ENCODE measurements around the gene THADA.
A peak's percentile ranks its signal among the peaks of the same experiment; 100 is the strongest.
"Not testable (repeated sequence)": the region's sequence is repeated elsewhere in the genome, so short reads cannot be mapped to it uniquely, and the experiment has no call there.

The THADA gene

DNA sequence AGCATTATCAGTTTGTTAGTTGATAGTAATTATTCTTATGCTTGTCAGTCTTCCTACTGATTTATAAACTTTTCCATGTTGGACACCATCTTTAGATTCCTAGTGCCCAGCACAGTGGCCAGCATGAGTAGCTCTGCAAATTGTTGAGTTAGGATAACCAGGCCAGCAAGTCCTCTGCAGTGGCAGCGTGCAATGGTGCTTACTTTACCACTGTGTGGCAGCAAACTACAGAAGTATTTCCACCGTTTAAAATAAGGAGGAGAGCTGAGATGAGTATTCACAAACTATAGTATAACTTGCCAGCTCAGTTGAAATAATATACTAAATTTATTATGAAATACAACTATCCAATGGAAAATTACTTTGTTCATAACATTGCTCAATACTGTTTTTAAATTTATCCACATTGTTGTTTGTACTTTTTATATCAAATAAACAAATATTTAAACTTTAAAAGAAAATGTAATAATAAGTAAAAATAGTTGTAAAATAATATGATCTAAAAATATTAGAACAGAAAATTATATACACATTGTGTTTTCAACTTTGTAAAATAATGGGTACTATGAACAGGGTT, 9.3 kb upstream of the THADA start:
- peak; percentile 53 for DNase-seq (ENCODE audit: low read depth)

DNA sequence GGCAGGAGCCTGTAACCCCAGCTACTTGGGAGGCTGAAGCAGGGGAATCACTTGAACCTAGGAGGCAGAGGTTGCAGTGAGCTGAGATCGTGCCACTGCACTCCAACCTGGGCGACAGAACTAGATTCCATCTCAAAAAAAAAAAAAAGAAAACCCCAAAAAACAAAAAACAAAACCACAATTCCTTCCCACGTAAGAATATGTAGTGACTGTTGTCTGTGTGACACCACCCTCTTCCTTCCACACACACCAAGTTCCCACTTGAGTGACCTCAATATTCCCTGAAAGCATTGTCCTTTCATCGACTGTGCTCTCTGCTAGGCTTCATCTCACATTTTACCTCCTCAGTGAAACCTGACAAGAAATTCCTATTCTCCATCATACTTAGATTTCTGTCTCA, 8.8 kb upstream of the THADA start:
- DNase-seq (ENCODE audit: low read depth): no peak

DNA sequence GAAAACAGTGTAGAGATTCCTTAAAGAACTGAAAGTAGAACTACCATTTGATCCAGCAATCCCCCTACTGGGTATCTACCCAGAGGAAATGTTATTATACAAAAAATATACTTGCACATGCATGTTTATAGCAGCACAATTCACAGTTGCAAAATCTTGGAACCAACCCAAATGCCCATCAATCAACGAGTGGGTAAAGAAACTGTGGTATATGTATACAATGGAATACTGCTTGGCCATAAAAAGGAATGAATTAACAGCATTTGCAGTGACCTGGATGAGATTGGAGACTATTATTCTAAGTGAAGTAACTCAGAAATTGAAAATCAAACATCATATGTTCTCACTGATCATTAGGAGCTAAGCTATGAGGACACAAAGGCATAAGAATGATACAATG, 4.8 kb upstream of the THADA start:
- DNase-seq (ENCODE audit: low read depth): not testable (repeated sequence)

DNA sequence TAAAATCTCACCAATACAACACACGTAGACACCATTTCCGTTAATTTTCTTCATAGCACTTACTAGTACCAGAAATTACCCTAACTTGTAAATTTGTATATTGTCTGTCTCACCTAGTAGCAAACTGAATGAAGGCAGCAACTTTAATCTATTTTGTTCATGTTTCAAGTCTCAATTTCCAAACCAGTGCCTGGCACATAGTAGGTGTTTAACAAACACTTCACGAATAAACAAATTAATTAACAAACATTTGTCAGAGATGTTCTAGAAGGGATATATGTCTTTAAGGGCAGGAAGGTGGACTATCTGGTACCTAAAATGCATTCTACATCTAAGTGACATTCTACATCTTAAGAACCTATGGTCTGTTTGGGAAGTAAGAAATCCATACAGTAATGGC, 963 bp downstream of the THADA start:
- DNase-seq (ENCODE audit: low read depth): no peak

DNA sequence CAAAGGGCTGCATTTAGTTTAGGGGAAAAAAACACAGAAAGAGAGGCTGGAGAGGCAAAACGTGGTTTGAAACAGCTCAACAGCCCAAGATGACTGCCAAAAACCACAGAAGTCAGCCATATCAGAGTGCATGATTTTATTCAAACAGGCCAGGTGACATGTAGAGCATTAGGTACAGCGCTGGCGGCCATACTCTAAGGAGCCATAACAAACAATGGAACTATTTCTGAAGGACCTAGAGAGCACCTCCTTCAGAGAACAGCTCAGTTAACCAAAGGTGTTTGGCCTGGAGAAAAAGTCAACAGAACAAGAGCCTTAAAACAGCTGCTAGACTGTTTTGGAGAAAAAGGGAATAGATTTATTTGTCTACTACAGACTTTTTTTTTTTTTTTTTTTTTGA, 2.6 kb downstream of the THADA start:
- DNase-seq (ENCODE audit: low read depth): no peak

DNA sequence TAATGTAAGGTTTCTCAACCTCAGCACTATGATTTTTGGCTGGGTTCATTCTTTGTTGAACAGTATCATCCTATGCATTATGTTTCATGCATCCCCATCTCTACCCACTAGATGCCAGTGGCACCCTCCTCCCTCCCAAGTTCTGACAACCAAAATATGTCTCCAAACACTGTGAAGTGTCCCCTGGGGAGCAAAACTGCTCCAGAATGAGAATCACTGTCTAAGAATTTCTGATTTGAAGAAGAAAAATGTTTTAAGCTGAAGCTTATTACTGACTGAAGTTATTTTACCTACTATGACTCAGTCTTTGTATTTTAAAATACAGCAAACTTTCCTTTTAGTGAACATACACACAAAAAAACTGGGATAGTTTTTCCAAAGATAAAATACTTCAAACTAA, 3.4 kb downstream of the THADA start:
- DNase-seq (ENCODE audit: low read depth): peak; percentile 69

DNA sequence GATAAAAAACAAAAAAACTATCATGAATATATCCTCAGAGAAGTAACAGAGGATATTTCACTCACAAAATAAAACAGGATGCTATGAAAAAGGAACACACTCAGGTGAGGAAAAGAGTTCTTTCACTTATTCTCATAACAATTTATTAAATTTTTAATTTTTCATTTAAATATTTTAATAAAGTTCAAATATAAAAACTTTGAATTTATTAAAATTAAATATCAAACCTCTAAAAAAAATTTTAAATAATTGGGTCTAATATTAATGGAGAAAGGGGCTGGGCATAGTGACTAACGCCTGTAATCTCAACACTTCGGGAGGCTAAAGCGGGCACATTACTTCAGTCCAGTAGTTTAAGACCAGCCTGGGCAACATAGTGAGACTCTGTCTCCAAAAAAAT, 10.1 kb downstream of the THADA start:
- DNase-seq (ENCODE audit: low read depth): no peak

DNA sequence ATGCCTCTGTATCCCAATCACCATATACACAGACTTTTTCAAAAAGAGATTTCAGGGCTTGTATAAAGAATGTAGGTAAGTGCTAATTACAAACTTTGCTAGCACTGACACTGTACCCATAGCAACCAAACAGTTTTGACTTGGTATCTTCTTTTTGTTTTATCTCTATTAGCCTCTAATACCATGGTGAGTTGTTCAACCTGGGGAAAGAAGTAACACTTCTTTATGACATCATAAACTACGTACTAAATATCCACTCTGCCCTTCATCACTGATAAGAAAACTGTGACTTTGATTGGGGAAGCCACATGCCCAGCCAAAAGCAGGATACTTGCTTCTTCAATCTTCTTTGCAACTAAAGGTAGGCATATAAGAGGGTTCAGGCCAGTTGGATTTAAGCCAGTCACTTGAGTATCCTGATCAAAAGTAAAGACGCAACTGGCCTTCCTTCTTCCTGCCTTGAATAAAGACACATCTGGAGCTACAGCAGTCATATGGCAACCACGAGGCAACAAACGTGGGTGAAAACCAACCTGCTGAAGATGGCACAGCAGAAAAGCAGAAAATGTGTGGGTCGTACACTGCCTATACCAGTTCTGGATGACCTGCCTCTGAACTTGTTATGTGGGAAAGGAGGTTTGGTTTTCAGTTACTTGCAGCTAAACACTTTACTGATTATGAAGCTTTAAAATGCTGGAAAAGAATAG, 16.4 kb downstream of the THADA start:
- DNase-seq (ENCODE audit: low read depth): no peak

DNA sequence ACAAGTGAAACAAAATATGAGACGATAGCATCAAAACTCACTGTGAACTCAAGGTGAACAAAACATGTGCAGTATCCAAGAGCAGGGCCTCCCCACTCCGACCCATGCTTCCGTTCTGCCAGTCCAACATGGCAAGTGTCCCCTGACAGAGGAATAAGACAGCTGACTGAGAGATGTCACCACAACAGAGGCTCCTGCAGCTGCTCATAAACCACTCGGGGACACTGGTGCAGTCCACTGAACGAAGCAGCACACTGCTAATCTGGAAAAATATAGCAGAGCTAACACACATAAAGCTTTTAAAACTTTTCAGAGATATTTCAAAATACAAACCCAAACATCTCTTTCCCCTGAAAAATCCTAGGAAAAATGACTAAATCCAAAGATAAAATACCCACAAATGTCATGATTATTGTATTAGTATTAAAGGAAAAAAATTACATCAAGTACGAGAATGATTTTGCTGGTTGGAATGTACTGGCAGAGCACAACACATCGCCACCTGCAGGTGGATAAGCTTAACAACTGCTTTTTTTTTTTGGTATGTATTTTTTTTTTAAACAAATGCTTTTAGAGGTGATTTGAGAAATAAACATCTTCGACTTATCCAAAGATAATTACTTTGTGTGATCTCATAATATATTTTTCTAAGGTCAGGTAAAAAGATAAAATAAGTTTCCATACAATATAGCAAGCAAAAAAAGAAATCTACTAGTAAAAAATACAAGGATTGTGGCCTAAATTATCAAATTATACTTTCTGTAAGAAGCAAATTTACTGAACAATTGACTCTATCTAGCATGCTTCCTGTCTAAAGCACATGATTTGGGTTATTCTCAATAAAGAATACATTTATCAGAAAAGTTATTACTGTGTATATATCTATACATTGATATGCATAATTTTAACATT, 18.6 kb downstream of the THADA start:
- DNase-seq (ENCODE audit: low read depth): peak; percentile 80

DNA sequence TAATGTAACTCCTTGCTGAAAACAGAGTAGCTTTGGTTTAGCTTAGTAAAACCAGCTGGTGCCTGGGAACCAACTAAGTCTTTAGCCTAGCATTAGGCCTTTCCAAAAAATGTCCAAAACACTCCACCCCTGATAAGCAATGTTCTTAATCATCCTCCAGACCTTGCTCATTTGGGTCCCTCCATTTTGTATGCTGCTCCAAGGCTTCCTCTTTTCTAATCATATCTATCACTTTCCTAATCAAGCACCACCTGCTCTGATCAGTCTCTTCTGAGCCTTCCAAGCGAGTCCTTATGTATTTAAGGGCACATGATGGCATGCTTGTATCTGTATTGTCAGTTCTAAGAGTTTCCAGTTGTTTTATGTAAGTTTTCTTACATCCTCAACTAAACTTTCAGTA, 23.6 kb downstream of the THADA start:
- no peak for DNase-seq (ENCODE audit: low read depth)

DNA sequence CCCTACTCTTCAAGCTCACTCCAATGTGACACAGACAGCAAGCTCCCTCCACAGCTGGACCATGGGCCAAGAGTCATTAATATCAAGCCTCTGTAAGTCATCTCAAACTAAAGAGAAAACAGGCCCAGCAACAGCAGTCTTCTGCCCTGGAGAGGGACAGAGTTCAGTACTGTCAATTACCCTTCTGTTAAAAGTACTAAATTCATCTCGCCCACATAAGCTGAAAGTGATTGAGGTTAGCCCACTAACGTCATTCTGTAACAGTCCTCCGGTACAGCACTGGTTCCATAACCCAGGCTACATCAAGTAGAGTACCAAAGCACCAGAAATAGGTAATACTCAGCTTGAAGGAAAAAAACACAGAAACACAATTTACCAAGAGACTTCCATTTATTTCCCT, 25.9 kb downstream of the THADA start:
- no peak for DNase-seq (ENCODE audit: low read depth)

DNA sequence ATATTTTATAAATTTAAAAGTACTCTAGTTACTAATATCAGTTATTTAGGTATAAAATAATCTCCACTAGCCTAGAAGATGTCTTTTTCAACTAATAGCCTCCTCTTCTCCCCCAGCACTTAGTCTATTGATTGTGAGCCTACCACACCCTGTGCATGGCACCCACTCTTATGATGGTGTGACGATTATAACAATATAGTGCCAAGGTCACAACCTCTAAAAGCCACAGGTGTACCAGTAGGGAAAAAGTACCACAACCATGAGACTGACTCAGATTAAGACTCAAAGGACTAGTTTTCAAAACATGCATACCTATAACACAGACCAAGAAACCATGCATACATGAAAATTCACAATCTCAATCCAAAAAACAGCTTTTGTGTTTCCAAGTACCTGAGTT, 27.6 kb downstream of the THADA start:
- DNase-seq (ENCODE audit: low read depth): no peak

DNA sequence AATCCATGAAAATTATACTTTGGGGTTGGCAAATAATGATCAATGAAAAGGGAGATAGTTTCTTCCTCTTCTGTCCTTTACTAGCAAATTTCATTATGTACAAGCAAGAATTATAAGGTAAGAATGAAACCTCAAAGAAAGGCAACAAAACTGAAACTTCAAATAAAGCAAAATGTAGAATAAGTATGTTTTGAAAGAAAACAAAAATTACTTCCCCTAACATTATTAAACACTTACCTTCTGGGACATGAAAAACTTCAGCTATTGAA, 29.4 kb downstream of the THADA start:
- no peak for DNase-seq (ENCODE audit: low read depth)

DNA sequence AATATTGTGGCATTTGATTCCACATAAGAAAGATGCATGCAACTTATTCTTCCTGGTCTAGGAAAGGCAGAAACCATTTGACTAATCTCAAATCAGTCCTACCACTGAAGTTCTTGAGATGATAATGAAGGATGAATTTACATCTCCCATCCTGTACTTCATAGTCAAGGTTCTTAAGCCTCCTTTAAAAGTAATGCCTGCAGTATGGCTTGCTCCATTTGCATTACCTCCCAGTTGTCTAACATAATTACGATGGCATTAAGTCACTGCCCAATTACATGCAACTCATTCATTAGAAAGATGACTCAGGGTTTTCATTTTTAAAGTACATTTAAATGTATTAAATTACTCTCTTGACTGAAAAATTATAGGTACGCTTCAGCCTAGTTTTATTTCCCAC, 32.2 kb downstream of the THADA start:
- peak; percentile 12 for DNase-seq (ENCODE audit: low read depth)

DNA sequence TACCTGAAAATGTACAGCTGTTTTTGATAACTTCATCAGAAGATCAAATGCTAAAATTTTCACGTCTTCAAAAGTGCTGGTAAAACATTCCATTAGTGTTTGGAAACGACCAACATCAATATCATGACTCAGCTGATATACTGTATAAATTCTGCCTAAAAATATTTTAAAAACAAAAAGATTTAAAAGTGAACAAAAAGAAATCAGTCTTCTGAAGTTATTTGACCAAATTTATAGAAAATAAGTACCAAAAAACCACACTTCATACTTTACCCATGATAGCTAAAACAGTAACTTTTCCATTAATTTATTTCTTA, 35.6 kb downstream of the THADA start:
- DNase-seq (ENCODE audit: low read depth): no peak

DNA sequence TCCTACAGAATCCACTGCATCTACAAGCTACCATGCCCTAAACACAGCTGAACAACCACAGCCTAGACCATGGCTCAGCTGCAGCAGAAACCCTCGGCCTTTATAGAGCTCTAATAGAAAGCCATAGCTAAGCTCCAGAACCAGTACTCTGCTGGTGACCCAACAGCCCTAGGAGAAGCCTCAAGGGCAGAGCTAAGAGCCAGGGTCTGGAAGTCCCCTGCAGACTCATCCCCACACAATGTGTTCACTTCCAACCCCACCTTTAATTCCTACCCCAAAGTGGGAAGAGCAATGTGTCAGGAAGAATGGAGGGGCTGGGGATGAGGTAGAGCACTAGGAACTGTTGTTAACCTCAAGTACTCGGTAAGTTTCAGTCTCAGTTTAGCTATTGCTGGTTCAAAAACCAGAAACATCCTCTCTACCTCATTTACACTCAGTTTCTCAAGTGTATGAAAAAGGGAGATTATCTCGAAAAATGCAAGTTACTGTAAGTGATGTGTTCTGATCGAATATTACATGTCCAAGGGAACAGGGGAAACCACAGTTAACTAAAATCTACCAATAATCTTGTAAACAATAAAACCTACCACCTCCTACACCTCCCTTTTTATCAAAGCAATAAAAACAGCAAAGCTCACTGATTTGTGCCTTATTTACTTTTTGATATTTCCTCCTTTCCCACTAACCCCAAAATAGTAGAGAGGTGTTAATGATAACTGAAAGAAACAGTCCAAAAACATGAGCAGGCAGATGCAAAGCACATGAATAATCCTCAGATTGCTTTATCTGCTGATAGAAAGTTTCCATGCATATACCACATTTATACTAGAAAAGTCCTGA, 36.2 kb downstream of the THADA start:
- no peak for DNase-seq (ENCODE audit: low read depth)

DNA sequence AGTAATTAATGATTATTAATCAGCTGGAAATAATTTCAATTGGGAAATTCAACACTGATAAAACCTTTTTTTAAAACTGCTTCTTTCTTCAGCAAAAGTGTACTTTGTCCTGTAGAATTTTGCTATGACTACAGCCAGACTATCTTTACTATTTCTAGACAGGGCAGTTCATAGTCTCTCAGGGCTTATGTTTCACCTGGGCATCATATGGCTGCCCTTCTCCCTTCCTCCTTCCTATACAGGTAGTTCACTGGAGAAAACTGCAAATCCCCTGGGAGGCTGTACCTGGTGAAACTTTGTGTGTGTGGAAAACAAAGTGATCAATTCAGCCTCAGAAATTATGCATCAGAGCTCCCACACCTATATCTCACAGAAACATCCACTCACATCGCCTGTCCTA, 38.6 kb downstream of the THADA start:
- DNase-seq (ENCODE audit: low read depth): no peak

DNA sequence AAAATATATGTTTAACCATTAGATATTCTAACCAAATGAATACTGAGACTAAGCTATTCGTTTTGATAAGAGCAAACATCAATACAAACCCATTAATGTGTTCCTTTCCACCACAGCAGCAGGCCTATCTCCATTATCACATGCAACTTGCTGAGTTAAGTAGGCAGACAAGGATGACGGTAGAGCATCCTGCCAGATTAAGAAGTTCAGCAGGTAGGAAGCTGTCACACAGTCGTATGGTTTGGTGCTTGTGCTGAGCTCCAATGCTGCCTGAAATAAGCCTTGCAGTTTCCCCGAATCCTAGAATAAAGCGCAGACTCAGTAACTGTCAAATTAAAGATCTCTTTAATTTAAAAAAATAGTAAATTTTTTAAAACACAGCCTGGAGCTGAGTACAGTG, 39.6 kb downstream of the THADA start:
- no peak for DNase-seq (ENCODE audit: low read depth)

DNA sequence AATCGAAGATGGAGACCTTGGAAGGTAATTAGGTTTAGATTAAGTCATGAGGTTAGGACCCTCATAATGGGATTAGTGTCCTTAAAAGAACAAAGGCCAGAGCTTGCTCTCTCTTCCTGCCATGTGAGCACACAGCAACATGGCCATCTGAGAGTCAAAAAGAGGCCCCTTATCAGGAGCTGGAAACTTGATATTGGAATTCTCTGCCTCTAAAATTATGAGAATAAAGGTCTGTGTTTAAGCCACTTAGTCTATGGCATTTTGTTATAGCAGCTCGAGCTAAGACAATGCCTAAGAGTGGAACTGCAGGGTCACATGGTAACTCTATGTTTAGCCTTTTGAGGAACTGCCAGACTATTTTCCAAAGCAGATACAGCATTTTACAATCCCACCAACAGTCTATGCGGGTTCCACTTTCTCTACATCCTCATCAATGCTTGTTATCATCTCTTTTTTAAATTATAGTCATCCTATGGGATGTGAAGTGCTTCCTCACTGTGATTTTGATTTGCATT, 42.4 kb downstream of the THADA start:
- DNase-seq (ENCODE audit: low read depth): no peak

DNA sequence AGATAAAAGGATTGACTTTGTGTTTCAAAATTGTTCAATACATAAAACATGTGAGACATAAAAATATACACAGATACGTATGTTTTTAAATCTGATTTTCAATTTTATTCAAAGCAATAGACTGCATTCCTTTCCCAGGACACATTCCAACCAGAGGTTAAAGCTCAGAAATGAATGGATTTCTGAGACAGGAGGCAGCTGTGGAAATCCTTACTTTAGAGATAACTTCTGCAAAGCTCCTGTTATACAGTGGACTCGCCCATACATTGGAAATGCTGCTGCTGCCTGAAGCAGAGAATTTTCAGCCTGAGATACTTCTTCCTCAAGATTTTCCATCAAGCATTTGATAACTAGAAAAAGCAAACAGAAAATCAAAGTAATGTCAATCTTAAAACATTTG, 43.8 kb downstream of the THADA start:
- no peak for DNase-seq (ENCODE audit: low read depth)

DNA sequence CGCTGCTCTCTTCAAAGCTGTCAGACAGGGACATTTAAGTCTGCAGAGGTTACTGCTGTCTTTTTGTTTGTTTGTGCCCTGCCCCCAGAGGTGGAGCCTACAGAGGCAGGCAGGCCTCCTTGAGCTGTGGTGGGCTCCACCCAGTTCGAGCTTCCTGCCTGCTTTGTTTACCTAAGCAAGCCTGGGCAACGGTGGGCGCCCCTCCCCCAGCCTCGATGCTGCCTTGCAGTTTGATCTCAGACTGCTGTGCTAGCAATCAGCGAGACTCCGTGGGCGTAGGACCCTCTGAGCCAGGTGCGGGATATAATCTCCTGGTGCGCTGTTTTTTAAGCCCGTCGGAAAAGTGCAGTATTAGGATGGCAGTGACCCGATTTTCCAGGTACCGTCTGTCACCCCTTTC, 47.5 kb downstream of the THADA start:
- DNase-seq (ENCODE audit: low read depth): not testable (repeated sequence)

DNA sequence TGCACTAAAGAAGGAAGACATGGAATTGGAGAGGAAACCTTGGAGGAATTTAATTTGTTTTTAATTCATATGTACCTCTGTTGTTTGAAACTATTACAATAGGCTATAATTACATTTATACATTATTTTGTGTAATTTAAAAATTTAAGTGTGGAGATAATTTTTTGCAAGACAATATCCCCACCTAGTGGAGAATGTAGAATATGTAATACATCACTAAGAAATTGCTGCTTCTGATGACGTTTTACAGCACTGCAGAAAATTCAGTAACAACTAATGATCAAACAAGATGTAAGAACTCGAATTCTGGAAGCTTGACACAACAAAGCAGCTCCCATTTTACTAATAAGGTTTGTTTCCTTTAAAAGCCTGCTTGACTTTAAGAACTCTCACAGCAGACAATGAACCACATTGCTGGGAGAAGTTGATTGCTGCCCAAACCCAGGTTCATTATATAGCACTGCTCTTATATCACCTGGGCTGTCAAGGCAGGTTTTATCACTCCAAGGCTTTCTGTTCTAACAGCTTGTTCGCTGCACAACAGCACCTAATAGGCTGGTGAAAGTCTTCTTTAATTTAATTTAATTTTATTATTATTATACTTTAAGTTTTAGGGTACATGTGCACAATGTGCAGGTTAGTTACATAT, 53.4 kb downstream of the THADA start:
- peak; percentile 59 for DNase-seq (ENCODE audit: low read depth)

Data from EH (cell line).